ENCODE results near the gene NBPF3.
"Not testable (repeated sequence)": the region's sequence is repeated elsewhere in the genome, so short reads cannot be mapped to it uniquely, and the experiment has no call there.

The NBPF3 gene

GRCh38 chr1:21517660-21518480 is 77.9 kb downstream of the NBPF3 start:
- in situ Hi-C loops (cut with MboI; ENCODE audit: low sequenced_read_pairs), result no loop called here

DNA sequence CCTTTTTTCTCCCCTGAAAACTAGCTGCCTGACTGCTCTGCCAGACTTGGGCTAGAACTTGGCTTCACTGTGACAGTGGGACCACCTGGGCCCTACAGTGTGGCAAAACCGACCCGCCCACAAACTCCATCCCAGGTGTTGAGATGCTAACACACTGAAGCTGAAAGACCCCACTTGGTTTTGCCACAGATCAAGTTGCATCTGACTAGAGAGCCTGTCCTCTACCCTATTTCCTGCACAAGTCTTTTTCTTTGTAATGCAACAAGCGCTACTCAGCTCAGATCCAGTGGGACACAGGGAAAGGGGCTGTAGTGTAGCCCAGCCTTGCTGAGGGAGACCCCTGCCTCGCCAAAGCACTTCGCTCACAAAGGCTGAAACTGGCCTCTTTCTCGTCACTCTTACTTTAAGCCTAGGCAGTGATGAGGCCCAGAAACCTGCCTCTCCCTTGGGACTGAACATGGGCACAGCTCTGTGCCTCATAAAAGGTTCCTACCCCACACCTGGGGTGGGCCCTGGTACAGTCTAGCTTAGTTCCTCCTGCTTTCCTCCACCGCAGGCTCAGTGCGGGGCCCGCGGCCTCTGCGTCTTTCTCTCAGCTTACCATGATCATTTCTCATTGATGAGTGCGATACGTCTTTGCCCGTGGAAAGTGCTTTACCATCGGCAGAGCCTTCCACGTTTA is 79.0 kb downstream of the NBPF3 start:
- in situ Hi-C loops (cut with MboI; ENCODE audit: low sequenced_read_pairs), result no loop called here

- in situ Hi-C loops (cut with MboI; ENCODE audit: low sequenced_read_pairs), result not testable (repeated sequence)
Measured at GRCh38 chr1:21519486-21520070, 79.6 kb downstream of the NBPF3 start.

DNA sequence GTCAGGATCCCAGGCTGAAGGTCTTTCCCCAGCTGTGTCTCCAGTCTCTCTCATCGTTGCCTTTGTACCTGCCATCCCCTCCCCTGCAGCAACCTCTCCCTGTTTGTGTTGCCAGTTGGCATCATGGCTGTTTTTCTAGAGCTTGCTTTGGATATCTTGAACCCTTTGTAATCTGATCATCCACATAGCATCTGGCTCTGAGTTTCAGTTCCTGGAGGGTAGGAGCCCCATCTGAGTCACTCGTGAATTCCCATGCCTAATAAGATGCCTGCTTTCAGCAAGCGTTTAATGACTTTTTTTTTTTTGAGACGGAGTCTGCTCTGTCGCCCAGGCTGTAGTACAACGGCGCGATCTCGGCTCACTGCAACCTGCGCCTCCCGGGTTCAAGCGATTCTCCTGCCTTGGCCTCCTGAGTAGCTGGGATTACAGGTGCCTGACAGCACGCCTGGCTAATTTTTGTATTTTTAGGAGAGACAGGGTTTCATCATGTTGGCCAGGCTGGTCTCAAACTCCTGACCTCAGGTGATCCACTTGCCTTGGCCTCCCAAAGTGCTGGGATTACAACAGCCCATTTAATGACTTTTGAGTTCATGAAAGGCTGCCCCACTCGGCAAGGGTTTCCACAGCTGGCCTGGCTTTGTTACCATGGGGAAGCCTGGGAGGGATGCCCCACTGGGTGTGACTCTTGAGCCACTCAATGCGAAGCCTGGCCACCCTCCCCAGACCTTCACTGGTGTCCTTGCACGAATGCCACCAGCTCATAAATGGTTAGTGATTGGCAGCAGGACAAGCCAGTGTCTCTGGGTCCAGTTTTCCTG is 81.2 kb downstream of the NBPF3 start:
- in situ Hi-C loops (cut with MboI; ENCODE audit: low sequenced_read_pairs), result no loop called here

DNA sequence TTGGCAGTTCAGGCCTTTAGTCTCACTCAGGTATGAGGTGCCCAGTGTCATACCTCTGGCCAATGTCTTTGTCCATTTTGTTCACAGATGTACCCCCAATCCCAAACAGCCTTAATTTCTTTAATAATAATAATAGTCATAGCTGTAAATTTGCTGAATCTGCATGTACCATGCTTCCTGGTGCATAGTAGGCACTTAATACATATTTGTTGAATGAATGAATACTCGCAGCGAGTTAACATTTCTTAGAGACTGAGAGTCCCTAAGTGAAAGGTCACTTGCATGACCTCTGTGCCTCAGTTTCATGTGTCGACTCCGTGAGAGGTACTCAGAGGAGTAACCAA is 81.8 kb downstream of the NBPF3 start:
- in situ Hi-C loops (cut with MboI; ENCODE audit: low sequenced_read_pairs), result no loop called here

DNA sequence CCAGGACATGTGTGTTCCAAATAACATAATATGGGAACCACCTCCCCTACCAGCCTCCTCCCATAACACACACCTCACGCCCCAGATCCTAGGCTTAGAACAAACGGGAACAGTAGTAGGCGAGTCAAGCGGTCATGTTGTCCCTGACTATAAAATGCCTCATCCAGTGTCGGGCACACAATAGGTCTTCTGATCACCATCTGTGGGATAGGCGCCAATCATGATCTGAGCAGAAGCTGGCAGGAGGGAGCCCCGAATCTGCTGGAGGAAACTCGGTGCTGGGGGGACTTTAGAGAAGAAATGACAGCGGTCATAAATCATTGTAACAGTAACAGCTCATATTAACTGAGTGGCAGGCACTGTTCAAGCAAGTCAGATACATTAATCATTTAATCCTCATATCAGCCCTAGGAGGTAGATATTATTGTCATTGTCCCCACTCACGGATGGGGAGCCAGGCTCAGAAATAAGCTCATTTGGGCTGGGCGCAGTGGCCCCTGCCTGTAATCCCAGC is 82.6 kb downstream of the NBPF3 start:
- in situ Hi-C loops (cut with MboI; ENCODE audit: low sequenced_read_pairs), result no loop called here

GRCh38 chr1:21523297-21523813 is 83.4 kb downstream of the NBPF3 start:
- in situ Hi-C loops (cut with MboI; ENCODE audit: low sequenced_read_pairs), result no loop called here

DNA sequence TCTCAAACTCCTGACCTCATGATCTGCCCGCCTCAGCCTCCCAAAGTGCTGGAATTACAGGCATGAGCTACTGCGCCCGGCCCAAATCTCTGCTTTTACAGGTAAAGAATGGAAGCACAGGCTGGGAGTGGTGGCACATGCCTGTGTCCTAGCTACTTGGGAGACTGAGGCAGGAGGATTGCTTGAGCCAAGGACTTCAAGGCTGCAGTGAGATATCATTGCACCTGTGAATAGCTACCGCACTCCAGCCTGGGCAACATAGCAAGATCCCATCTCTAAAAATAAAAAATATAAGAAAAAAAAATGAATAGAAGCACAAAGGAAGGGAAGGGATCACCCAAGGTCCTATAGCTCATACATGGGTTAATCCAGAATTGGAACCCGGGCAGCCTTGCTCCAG is 84.3 kb downstream of the NBPF3 start:
- in situ Hi-C loops (cut with MboI; ENCODE audit: low sequenced_read_pairs), result no loop called here

- in situ Hi-C loops (cut with MboI; ENCODE audit: low sequenced_read_pairs), result no loop called here
Measured at GRCh38 chr1:21524686-21525339, 84.9 kb downstream of the NBPF3 start.

DNA sequence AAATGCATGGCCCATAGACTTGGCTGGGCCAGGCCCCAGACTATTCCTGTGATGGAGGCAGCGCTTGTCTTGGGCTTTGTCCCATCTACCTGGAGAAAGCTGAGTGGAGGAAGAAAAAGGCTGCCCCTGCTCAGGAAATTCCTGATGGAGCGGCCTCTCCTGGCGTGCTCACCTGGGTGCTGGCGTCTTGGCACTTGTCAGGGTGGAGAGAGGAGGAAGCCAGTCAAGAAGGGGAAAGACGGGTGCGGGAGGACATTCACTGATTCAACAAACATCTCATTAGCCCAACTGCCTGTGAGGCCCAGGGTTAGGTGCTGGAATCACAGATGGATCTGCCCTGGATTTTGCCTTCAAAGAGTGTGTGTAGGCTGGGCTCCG is 85.4 kb downstream of the NBPF3 start:
- in situ Hi-C loops (cut with MboI; ENCODE audit: low sequenced_read_pairs), result no loop called here

GRCh38 chr1:21526441-21526840 is 86.5 kb downstream of the NBPF3 start:
- in situ Hi-C loops (cut with MboI; ENCODE audit: low sequenced_read_pairs), result no loop called here

- in situ Hi-C loops (cut with MboI; ENCODE audit: low sequenced_read_pairs), result no loop called here
Measured at GRCh38 chr1:21530368-21531016, 90.6 kb downstream of the NBPF3 start.

- in situ Hi-C loops (cut with MboI; ENCODE audit: low sequenced_read_pairs), result no loop called here
Measured at GRCh38 chr1:21531241-21531640, 91.3 kb downstream of the NBPF3 start.

DNA sequence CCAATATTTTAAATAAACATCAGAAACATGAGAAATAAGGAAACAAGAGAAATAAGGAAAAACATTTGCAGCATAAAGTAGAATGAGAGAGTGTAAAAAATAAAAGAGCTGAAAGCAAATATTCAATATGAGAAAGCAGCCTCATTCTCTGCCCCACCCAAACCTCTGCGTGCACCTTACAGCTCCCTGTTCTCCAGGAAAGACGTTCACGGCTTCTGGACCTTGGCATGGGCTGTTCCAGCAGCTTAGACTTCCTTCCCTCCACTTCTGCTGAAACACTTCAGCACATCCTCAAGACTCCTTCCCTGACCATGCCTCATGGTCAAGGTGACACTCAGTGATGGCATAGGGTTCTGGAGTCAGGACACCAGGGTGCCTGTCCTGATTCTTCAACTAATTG is 92.6 kb downstream of the NBPF3 start:
- in situ Hi-C loops (cut with MboI; ENCODE audit: low sequenced_read_pairs), result no loop called here

- in situ Hi-C loops (cut with MboI; ENCODE audit: low sequenced_read_pairs), result no loop called here
Measured at GRCh38 chr1:21532992-21533534, 93.1 kb downstream of the NBPF3 start.

GRCh38 chr1:21534146-21534545 is 94.2 kb downstream of the NBPF3 start:
- in situ Hi-C loops (cut with MboI; ENCODE audit: low sequenced_read_pairs), result no loop called here

Data from hTERT RPE-1 (cell line).